Measurements from ENCODE around the gene PCBP3.

Gene PCBP3

GRCh38 chr21:45976701-45977311 lies 333.3 kb downstream of the PCBP3 start:
- DNase-seq (ENCODE audit: extremely low spot score, insufficient read length, low read depth) (no peak), FAIRE-seq (no peak)

GRCh38 chr21:45977396-45977795 lies 333.9 kb downstream of the PCBP3 start:
- FAIRE-seq, result no peak
- DNase-seq (ENCODE audit: extremely low spot score, insufficient read length, low read depth), result no peak

DNA sequence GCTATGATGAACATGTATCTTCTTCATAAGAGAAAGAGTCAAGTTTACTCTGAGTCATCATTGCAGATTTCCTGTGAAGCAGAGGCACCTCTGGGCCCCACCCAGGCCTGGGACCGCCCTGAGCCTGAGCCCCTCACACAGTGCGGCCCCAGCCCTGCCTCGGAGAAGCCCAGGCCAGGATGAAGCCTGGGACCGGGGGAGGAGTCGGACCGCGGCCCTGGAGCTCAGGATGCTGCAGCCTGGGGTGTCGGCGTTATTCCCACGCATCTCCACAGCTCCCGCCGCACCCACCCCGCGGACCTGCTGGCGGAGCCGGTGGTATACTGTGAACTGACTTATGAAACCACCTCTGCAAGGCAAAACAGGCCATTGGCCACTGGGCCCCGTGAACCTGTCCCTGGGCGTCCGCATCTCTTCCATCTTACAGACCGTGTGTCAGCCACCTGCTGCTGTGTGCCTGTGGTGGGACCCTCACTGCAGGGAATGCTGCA lies 335.7 kb downstream of the PCBP3 start:
- FAIRE-seq, result no peak
- no peak for DNase-seq (ENCODE audit: extremely low spot score, insufficient read length, low read depth)

GRCh38 chr21:45979651-45980050 lies 336.1 kb downstream of the PCBP3 start:
- no peak for DNase-seq (ENCODE audit: extremely low spot score, insufficient read length, low read depth)
- no peak for FAIRE-seq

DNA sequence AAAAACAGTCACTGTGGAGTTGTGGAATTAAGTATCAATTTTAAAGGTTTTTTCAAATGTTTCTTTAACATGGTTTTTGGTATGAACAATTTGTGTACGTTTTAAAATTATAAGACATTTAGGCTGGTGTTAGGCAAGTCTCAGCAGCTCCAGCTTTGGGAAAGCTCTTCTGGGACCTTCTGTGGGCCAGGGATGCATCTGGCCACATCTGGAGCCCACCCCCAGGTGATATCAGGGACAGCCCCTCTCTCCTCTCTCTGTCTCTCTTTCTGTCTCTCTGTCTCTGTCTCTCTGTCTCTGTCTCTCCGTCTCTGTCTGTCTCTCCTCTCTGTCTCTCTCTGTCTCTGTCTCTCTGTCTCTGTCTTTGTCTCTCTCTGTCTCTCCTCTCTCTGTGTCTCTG lies 336.7 kb downstream of the PCBP3 start:
- no peak for FAIRE-seq
- DNase-seq (ENCODE audit: extremely low spot score, insufficient read length, low read depth), result no peak

DNA sequence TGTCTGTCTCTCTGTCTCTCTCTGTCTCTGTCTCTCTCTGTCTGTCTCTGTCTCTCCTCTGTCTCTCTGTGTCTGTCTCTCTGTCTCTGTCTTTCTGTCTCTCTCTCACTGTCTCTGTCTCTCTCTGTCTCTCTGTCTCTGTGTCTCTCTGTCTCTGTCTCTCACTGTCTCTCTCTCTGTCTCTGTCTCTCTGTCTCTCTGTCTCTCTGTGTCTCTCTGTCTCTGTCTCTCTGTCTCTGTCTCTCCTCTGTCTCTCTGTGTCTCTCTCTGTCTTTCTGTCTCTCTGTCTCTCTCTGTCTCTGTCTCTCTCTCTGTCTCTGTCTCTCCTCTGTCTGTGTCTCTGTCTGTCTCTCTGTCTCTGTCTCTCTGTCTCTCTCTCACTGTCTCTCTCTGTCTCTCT lies 337.2 kb downstream of the PCBP3 start:
- DNase-seq (ENCODE audit: extremely low spot score, insufficient read length, low read depth), result no peak
- peak; percentile 5 for FAIRE-seq

GRCh38 chr21:45981151-45982091 lies 337.9 kb downstream of the PCBP3 start, which contains the start of gene COL6A1:
TSS of gene COL6A1 (plus strand) at chr21:45981770. CDS start at chr21:45981851, 81 bp downstream.
- DNase-seq (ENCODE audit: extremely low spot score, insufficient read length, low read depth) (no peak), FAIRE-seq (no peak)

GRCh38 chr21:45982092-45982757 lies 338.7 kb downstream of the PCBP3 start:
- no peak for FAIRE-seq
- DNase-seq (ENCODE audit: extremely low spot score, insufficient read length, low read depth), result no peak

GRCh38 chr21:45982758-45983648 lies 339.5 kb downstream of the PCBP3 start:
- DNase-seq (ENCODE audit: extremely low spot score, insufficient read length, low read depth) (no peak), FAIRE-seq (no peak)

DNA sequence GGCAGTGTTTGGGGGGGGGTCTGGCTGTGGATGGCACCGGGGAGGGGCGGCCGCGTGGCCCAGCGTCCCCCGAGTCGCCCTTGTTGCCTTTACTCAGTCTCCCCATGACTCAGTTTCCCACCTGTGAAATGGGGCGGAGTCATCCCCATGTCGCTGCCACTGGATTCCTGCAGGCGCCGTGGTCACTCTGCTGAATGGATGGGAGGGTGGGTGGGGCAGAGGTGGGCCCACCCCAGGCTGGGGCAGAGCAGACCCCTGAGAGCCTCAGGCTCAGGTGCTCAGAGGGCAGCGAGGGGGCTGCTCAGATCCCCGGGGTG lies 340.1 kb downstream of the PCBP3 start:
- FAIRE-seq, result no peak
- DNase-seq (ENCODE audit: extremely low spot score, insufficient read length, low read depth), result no peak

DNA sequence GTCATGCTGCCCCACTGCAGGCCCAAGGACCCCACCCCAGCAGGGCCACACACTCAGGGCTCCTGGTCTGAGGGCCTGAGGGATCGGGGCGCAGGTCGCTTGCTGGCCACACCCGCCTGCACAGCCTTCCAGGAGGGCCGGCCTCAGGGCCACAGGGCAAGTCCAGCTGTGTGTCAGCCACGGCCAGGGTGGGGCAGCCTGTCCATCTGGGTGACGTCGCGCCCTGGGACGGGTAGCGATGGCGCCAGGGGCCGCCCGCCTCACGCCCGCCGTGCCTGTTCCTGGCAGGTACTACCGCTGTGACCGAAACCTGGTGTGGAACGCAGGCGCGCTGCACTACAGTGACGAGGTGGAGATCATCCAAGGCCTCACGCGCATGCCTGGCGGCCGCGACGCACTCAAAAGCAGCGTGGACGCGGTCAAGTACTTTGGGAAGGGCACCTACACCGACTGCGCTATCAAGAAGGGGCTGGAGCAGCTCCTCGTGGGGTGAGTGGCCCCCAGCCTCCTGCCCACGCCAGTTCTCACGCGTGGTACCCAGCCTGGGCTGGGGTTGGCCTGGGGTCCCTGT lies 340.5 kb downstream of the PCBP3 start:
- no peak for FAIRE-seq

DNA sequence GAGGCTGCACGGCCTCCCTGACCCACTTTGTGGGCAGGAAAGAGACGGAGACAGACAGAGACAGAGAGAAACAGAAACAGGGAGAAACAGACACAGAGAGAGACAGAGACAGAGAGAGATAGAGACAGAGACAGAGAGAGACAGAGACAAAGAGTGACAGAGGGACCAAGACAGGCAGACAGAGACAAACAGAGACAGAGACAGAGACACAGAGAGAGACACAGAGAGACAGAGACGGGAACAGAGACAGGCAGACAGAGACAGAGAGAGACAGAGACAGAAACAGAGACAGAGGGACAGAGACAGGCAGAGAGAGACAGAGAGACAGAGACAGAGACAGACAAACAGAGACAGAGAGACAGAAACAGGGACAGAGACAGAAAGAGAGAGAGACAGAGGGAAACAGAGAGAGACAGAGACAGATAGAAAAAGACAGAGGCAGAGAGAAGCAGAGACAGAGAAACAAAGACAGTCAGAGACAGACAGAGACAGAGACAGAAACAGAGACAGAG lies 341.1 kb downstream of the PCBP3 start:
- FAIRE-seq (no peak), DNase-seq (ENCODE audit: extremely low spot score, insufficient read length, low read depth) (no peak)

More for the DNA sequence above, 340.5 kb downstream of the PCBP3 start:
- no peak for DNase-seq (ENCODE audit: extremely low spot score, insufficient read length, low read depth)

DNA sequence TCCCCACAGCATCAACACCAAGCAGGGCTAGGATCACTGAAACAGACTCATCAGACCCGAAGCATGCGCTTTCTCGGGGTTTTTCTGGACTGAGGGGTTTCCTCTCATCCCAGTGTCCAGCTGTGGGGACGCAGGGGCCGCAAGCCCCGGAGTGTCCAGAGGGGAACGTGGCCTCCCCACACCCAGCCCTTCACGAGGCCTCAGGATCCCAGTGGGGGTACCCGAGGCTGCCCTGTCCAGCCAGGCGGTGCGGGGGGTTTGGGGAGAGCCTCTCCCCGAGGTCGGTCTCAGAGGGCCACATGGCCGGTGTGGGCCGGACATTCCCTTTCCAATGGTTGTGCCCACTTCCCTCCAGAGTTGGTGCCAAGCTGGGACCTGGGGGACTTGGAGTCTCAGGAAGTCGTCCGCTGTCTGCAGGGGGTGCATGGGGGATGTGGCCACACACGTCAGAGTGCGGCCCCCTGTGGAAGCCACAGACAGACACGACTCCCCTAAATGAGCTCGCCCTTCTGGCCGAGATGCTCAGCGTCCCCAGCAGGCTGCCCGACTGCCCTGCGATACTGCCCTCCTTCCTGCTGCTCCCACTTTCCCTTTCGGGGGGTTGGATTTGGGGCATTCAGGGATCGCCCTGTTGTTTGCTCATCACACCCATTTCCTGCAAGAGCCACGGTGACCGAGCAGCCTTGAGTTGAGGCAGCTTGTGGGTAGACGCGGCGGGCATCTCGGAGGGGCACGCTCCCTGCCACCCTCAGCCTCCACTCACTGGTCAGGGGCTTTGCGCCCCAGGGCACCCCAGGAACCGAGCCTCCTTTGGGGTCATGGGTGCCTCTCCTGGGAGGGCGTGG lies 342.2 kb downstream of the PCBP3 start:
- no peak for DNase-seq (ENCODE audit: extremely low spot score, insufficient read length, low read depth)
- no peak for FAIRE-seq

- FAIRE-seq (no peak), DNase-seq (ENCODE audit: extremely low spot score, insufficient read length, low read depth) (no peak)
Observed at GRCh38 chr21:45986316-45987051, 343.0 kb downstream of the PCBP3 start.

DNA sequence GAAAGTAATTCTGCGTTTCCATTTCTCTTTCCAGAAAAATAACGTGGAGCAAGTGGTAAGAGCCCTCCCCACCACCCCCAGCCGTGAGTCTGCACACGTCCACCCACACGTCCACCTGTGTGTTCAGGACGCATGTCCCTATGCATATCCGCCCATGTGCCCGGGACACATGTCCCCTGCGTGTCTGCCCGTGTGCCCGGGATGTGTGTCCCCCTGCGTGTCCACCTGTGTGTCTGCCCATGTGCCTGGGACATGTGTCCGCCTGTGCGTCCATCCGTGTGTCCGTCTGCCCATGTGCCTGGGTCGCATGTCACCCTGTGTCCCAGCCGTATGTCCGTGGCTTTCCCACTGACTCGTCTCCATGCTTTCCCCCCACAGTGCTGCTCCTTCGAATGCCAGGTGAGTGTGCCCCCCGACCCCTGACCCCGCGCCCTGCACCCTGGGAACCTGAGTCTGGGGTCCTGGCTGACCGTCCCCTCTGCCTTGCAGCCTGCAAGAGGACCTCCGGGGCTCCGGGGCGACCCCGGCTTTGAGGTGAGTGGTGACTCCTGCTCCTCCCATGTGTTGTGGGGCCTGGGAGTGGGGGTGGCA lies 343.7 kb downstream of the PCBP3 start:
- FAIRE-seq (no peak), DNase-seq (ENCODE audit: extremely low spot score, insufficient read length, low read depth) (no peak)

DNA sequence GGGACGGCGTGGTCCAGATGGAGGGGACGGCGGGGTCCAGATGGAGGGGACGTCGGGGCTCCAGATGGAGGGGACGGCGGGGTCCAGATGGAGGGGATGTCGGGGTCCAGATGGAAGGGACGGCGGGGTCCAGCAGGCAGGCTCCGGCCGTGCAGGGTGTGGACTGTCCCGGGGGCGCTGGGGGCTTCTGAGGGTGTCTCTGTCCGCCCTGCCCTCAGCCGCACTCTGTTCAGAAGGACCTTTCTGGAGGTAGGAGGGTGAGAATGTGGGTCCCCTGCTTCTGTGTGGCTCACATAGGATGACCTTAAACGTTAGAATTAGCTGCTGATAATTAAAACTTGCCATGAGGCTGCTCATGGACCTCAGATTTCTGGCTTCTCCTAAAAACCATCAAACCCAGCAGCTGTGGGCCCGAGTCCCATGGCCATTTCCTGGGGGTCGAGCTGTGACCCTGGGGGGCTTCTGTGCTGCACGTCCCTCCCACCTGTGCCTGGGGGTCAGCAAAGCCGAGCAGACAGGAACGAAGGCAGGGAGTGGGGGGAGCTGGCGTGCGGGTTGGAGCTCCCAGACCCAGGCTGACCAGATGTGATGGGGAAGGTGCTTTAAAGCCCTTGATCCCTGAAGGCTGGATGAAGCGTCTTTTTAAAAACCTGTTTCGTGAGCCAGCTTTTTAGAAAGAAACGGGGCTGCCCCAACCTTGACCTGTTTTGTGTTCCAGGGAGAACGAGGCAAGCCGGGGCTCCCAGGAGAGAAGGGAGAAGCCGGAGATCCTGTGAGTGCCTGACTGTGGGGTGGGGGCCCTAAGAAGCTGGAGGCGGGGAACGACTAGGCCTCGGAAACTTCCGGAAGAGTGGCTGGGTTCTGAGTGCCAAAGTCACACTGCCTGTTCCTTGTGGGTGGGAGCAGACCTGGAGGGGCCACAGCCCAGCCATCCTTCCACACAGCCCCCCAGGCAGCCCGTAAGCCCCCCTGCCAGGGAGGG lies 345.1 kb downstream of the PCBP3 start:
- no peak for FAIRE-seq
- no peak for DNase-seq (ENCODE audit: extremely low spot score, insufficient read length, low read depth)

All from GM18507 (cell line).